Measurements from ENCODE around the gene ZNF488.
"Not testable (repeated sequence)": the region's sequence is repeated elsewhere in the genome, so short reads cannot be mapped to it uniquely, and the experiment has no call there.

The ZNF488 gene

DNA sequence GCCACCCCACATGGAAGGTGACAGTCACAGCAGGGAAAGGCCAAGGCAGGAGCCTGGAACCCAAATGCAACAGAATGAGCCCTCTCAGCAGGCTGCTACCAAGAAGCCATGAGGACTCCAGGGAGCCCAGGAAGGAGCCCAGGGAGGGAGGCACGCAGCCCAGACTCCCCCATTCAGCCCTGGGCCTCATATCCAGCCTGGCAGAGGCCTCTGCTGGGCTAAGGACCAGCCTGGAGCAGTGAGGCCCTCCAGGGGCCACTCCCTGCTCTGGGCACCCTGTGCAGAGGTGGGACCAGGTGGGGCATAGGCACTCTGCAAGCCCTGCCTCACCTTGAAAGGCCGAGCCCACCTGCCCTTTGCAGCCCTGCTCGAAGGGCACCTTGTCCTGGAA, 25.8 kb upstream of the ZNF488 start:
- DNase-seq = no peak

GRCh38 chr10:47409171-47409865, 25.2 kb upstream of the ZNF488 start:
- no peak for DNase-seq

DNA sequence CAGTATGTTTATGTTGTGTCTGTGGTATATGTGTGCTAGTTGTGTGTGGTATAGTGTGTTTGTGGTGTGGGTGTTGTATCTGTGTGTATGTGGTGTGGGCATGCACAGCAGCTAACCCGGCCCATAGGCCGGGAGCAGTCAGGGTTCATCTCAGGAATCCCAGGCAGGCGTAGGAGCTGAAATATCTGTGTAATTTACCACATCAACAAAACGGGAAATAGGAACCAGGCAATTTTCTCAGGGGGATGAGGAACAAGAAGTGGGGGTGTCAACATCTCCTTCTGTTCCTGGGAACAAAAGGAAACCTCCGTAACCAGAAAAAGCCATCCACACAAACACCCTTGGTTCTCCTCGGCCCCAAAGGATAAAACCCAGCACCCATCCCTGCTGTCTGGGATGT, 24.5 kb upstream of the ZNF488 start:
- DNase-seq = no peak

DNA sequence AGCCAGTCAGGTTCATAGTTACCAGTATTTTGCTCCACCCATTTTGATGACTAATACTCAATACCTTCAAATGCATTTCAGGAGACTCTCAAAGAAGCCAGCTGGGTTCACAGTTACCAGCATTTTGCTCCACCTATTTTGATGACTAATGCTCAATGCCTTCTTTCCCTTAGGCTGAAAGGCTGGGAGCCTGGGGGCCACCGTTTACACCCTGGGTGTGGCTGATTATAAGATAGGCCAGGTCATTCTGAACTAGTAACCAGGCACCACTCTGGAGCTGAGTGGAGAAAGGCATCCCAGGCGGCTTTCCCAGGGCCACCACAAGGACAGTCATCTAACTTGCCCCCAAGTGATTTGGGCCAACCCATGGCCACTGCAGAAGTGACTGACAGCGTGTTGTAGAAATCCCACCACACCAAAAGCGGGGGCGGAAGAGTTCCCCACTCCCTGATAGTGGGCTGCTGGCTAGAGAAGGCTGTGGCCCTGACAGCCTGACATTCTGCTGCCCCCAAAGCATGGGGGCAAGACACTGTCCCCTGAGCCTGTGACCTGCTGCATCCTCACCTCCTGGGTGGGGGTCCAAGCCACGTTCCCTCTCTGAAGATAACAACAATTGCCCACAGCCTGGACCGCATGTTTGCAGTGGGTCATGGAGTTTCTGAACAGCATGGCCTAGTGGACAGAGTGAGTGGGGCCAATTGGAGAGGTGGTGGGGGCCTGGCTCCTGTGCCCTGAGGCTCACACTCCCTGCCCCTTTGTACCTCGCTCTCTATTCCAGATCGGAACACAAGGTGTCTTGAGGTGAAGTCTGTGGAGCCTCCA, 23.0 kb upstream of the ZNF488 start:
- no peak for DNase-seq

DNA sequence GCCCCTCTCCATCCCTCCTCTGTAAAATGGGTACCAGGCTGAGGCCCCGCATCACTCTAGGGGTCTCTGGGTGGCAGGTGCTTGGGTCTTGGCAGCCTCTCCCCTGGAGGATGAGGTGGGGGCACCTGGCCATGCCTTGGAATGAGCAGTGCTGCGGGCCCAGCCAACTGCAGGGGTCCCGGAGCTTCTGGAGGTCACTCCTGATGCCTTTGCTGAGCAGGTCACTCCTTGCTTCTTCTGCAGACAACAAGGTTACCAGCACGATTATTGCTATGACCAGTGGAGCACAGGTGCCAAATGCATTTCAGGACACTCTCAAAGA, 22.4 kb upstream of the ZNF488 start:
- no peak for DNase-seq

- no peak for DNase-seq
These were observed 21.9 kb upstream of the ZNF488 start for GRCh38 chr10:47405857-47406547.

GRCh38 chr10:47404937-47405336, 20.8 kb upstream of the ZNF488 start:
- no peak for DNase-seq

- DNase-seq = no peak
These were observed 20.4 kb upstream of the ZNF488 start for GRCh38 chr10:47404446-47404845.

GRCh38 chr10:47403446-47404318, 19.6 kb upstream of the ZNF488 start:
- DNase-seq = no peak

DNA sequence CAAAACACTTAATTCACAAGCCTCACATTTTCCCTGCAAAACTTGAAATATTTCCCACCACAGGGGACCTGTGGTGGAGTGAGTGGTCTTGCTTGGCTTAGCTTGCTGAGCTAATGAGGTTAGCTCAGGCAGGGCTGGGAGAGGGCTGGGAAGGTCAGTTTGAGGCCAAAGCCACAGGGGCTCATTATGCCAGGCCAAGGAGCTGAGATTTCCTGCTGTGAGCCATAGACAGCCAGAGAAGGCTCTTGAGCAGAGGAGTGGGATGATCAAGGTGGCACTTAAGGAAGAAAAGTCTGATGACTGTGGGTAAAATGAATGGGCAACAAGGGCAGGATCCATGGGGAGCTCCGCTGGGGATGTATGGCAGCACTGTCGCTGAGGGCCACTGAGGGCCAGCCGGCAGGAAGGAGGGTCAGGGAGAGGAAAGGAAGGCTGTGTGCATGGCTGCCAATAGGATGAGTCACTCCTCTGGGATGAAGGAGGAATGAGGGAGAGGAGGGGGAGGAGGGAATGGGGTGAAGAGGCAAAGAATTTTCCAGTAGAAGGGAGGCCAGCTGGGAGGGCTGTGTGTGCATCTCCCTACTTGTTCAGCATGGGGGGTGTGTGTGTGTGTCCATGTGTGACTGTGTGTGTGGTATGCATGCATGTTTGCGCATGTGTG, 18.7 kb upstream of the ZNF488 start:
- no peak for DNase-seq

- DNase-seq = no peak
These were observed 18.0 kb upstream of the ZNF488 start for GRCh38 chr10:47401874-47402640.

DNA sequence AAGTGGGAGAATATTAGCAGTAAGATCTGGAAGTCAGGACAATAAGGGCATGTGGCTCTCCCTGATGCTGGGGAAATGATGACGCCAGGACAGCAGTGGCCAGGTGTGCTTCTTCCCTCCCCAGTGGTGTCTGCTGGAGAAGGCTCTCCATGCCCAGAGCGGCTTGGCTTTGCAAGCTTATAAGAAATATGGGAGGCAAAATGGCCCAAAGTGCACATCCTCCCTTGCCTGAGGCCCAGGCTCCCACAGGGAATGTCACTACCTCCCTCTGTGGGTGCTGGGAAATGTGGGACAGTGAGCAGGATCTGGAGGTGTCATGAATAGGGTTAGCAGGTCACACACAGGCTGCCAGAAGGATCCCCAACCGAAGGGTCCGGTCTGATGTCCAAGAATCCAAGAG, 17.1 kb upstream of the ZNF488 start:
- no peak for DNase-seq

DNA sequence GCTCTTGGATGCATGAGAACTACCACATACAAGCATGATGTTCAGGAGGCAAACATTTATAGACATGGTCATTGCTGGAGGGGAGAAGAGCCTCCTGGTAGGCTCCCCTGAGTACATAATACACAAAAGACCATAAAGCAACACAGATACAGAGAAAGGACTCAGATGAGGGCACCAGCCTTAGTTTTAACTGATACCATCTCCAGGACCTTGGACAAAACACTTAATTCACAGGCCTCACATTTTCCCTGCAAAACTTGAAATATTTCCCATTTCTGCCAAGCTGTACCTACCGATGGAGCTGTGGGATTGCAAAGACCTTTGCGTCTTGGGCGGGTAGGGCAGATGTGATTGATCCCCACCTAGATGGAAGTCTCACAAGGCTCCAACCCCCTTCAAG, 16.7 kb upstream of the ZNF488 start:
- no peak for DNase-seq

- no peak for DNase-seq
These were observed 16.2 kb upstream of the ZNF488 start for GRCh38 chr10:47400251-47400650.

- DNase-seq = no peak
These were observed 13.2 kb upstream of the ZNF488 start for GRCh38 chr10:47397256-47397655.

- no peak for DNase-seq
These were observed 12.2 kb upstream of the ZNF488 start for GRCh38 chr10:47396311-47396717.

DNA sequence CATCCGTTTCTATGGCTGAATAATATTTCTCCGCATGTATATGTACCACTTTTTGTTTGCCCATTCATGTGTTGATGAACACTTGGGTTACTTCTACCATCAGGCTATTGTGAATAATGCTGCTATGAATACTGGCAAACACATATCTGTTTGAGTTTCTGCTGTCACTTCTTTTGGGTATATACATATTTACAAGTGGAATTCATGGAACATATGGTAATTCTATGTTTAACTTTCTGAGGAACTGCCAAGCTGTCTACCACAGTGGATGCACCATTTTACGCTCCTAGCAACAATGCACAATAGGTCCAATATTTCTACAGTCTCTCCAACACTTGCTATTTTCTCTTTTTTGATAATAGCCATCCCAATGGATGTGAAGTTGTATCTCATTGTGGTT, 5.5 kb upstream of the ZNF488 start:
- DNase-seq = no peak

- no peak for DNase-seq
These were observed 4.8 kb upstream of the ZNF488 start for GRCh38 chr10:47388879-47389278.

DNA sequence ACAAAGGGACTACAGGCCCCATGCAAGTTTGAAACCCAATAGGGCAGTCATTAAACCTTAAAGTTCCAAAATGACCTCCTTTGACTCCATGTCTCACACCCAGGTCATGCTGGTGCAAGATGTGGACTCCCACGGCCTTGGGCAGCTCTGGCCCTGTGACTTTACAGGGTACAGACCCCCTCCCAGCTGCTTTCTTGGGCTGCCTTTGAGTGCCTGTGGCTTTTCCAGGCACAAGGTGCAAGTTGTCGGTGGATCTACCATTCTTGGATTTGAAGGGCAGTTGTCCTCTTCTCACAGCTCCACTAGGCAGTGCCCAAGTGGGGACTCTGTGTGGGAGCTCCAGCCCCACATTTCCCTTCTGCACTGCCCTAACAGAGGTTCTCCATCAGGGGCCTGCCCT, 2.0 kb upstream of the ZNF488 start:
- not testable (repeated sequence) for DNase-seq

- no peak for DNase-seq
These were observed 589 bp downstream of the ZNF488 start for GRCh38 chr10:47383261-47384147.

Measured in CD4-positive, alpha-beta T cell treated with Interleukin-17A for 4 hours (primary cell).